Activated naive CD4-positive, alpha-beta T cell treated with anti-CD3 and anti-CD28 coated beads, Interleukin-2, amount 50 U/mL, for 24 hours (primary cell): ENCODE results near the gene MSTO1.
"Not testable (repeated sequence)": the region's sequence is repeated elsewhere in the genome, so short reads cannot be mapped to it uniquely, and the experiment has no call there.

Experiments used
- H3K27ac Mint-ChIP-seq: one replicate; pipeline ENCODE4 v1.8.0; 2021; ENCODE audit warnings: mild to moderate bottlenecking, mixed read lengths
- H3K27me3 Mint-ChIP-seq: one replicate; pipeline ENCODE4 v1.8.0; 2021; ENCODE audit warnings: mixed read lengths
- H3K36me3 Mint-ChIP-seq: one replicate; pipeline ENCODE4 v1.8.0; 2021; ENCODE audit warnings: mixed read lengths
- H3K4me1 Mint-ChIP-seq: one replicate; pipeline ENCODE4 v1.8.0; 2021; ENCODE audit warnings: mixed read lengths
- H3K4me3 Mint-ChIP-seq: one replicate; pipeline ENCODE4 v1.8.0; 2021; ENCODE audit warnings: mild to moderate bottlenecking, mixed read lengths
- H3K9me3 Mint-ChIP-seq: one replicate; pipeline ENCODE4 v1.8.0; 2021; ENCODE audit warnings: mixed read lengths

MSTO1 gene

GRCh38 chr1:155609515-155610256, at the start of gene MSTO1:
Gene MSTO1, plus strand, starts transcription at chr1:155610218. Its CDS starts 31 bp downstream, at chr1:155610249.
- peaks cover 9% of the 10 kb centered on the region for H3K4me1 Mint-ChIP-seq
- peak within 1 kb of the TSS; percentile 95 for H3K27ac Mint-ChIP-seq
- no peaks in the 10 kb centered on the region for H3K9me3 Mint-ChIP-seq
- peaks cover 9% of the 10 kb centered on the region for H3K36me3 Mint-ChIP-seq
- H3K4me3 Mint-ChIP-seq: peak within 1 kb of the TSS; percentile 93
- H3K27me3 Mint-ChIP-seq: no peaks in the 10 kb centered on the region

DNA sequence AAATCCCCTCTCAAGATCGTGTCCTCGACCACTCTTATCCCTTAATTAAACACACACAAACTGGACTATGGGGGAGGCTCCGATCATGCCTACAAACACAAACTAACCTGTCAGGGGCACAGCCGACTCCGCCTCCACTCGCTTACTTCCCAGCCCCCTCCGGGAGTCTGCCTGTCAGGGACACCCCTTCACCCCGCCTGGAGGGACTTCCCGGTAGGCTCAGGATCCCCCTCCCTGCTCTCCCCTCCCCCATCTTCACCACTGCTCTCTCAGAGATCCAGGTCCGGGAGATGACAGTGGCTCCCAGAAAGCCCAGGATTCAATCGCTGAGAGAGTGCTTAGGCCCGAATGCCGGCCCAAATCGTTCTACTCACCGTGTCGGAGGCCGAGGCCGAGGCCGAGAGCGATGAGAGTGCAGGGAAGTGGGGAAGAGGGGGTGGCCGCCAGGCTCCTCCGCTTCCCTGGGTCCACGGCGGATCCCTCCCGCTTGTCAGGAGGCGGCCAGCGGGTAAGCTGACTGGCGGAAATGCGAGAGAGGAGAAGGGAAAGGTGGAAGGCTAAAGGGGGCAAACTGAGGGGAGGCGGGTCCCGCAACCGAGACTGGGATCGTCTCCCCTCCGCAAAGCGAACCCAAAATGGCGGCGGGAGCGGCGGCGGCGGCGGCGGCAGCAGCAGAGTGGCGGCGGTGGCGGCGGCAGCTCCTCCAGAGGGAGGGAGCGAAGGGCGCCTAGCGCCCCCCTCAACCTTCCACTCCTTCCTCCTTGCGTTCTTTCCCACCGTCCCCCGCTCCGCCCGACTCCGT, 48.0 kb upstream of the MSTO1 start:
- not testable (repeated sequence) for H3K9me3 Mint-ChIP-seq, H3K36me3 Mint-ChIP-seq, H3K27me3 Mint-ChIP-seq
- H3K4me3 Mint-ChIP-seq: peak overlapping the region; percentile 99
- H3K4me1 Mint-ChIP-seq: peaks cover 50% of the 10 kb centered on the region
- peak overlapping the region; percentile 98 for H3K27ac Mint-ChIP-seq

DNA sequence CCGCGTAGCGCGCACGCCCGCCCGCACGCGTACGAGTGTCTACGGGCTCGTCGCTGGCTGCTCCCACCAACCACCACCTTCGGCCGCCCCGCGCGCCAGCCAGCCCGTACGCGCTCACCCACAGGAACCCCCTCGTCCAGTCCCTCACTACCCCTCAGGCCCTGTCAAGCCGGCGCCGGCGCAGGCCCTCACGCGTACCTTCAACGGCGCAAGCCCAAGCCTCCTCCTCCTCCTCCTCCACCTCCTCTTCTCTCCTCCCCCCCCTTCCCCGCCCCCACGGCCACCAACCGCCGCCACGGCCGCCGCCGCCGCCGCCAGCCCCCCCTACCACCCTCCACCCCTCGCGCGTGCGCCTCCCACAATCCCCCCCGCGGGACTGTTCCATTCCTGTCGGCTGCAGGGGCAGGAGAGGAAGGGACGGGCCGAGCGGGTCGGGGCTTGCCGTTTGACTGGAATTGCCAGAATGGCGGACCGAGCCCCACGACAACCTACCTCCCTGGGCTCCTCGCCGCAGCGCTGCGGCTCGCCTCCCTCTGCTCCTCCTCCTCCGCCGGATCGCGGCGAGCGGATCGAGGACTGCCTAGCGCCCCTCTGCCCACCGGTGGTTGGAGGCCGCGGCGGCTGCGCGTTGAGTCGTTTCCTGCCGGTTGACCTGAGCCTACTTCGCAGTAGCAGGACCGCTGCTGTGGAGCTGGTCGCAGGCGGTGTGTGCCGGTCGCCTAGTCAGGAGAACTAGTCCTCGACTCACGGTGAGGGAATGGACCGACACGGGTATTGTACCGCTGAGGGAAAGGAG, 47.2 kb upstream of the MSTO1 start, which contains the start of gene ASH1L:
TSS of gene ASH1L (minus strand) at position 223 of the 796 bp plus-strand sequence. CDS start 41,284 bp downstream, outside the sequence.
- Mint-ChIP-seq H3K9me3 (no peaks in the 10 kb centered on the region), H3K36me3 (no peaks in the 10 kb centered on the region), H3K27ac (peak within 1 kb of the TSS; percentile 99), H3K4me1 (peaks cover 47% of the 10 kb centered on the region), H3K27me3 (no peaks in the 10 kb centered on the region), H3K4me3 (peak within 1 kb of the TSS; percentile 99)

DNA sequence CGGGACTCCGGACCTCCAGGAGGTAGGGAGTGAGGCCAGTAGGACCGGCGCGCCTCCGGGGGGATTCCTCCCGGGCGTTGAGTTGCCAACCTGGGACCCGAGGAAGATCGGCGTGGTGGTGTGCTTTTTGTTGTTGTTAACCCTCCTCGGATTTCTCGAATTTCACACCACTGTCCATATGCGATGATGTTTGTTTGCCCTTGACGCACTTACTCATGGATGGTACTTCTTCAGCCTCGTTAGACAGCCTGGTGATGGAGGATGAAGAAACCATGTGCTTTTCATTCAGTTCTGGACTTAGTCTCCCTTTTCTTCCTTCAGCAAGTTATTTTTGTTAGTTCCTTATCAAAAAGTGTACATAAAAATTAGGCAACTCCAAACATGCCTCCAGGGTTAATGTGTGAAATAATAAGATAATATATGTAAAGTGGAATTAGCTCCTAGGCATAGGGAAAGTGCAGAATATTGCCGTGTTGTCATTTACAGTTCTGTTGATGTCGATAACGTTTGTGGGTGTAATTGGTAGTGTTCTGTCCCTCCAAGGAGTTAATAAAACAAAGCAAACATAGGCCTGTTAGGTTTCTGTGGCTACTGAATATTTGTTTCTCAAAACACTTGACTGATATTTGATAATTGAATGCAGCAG, 46.5 kb upstream of the MSTO1 start:
- not testable (repeated sequence) for H3K9me3 Mint-ChIP-seq
- peak overlapping the region; percentile 99 for H3K27ac Mint-ChIP-seq
- peaks cover 42% of the 10 kb centered on the region for H3K4me1 Mint-ChIP-seq

GRCh38 chr1:155569988-155570592, 39.9 kb upstream of the MSTO1 start:
- Mint-ChIP-seq H3K36me3 (peaks cover 2% of the 10 kb centered on the region), H3K4me3 (no peak overlapping the region), H3K4me1 (peaks cover 36% of the 10 kb centered on the region), H3K27me3 (no peaks in the 10 kb centered on the region), H3K9me3 (no peaks in the 10 kb centered on the region), H3K27ac (no peak overlapping the region)

More for the DNA sequence above, 46.5 kb upstream of the MSTO1 start:
- H3K36me3 Mint-ChIP-seq, H3K27me3 Mint-ChIP-seq: not testable (repeated sequence)
- H3K4me3 Mint-ChIP-seq: peak overlapping the region; percentile 99

DNA sequence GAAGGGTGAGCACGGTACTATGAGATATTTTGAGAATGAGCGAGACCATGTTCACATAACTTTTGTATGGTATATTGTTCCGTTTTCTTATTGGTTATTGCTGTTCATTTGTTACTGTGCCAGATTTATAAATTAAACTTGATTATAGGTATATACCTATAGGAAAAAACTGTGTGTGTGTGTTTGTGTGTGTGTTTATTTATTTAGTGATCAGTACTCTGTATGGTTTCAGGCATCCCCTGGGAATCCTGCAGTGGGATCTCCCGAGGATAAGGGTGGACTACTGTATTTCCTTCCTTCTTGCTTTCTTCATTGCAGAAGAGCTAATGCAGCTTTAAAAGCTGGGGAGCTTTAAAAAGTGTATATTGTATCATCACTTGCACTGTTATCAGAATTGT, 39.4 kb upstream of the MSTO1 start:
- no peak overlapping the region for H3K4me3 Mint-ChIP-seq
- H3K27ac Mint-ChIP-seq: no peak overlapping the region
- H3K4me1 Mint-ChIP-seq: peaks cover 35% of the 10 kb centered on the region
- no peaks in the 10 kb centered on the region for H3K9me3 Mint-ChIP-seq
- no peaks in the 10 kb centered on the region for H3K27me3 Mint-ChIP-seq
- H3K36me3 Mint-ChIP-seq: peaks cover 2% of the 10 kb centered on the region

GRCh38 chr1:155574077-155574476, 35.9 kb upstream of the MSTO1 start:
- no peaks in the 10 kb centered on the region for H3K9me3 Mint-ChIP-seq
- peaks cover 27% of the 10 kb centered on the region for H3K4me1 Mint-ChIP-seq
- no peak overlapping the region for H3K4me3 Mint-ChIP-seq
- no peaks in the 10 kb centered on the region for H3K27me3 Mint-ChIP-seq
- H3K36me3 Mint-ChIP-seq: peaks cover 2% of the 10 kb centered on the region
- no peak overlapping the region for H3K27ac Mint-ChIP-seq

- H3K27ac Mint-ChIP-seq, H3K27me3 Mint-ChIP-seq, H3K9me3 Mint-ChIP-seq, H3K4me3 Mint-ChIP-seq, H3K36me3 Mint-ChIP-seq: not testable (repeated sequence)
- H3K4me1 Mint-ChIP-seq: peaks cover 15% of the 10 kb centered on the region
Measured at GRCh38 chr1:155575608-155576007, 34.4 kb upstream of the MSTO1 start.

DNA sequence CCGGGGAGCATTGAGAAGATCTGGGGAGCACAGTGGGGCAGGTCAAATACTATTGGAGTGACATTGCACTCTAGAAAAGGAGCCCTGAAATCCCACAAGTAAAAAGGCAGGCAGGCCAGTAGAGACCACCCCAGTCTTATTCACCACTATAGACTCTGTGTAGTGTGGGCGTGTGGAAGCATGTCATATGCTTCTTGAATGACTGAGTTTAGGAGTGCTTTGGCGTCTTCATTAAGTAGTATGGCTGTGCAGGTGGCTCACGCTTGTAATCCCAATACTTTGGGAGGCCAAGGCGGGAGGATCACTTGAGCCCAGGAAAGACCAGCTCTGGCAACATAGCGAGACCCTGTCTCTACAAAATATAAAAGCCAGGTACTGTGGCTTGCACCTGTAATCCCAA, 26.2 kb upstream of the MSTO1 start:
- not testable (repeated sequence) for H3K36me3 Mint-ChIP-seq, H3K9me3 Mint-ChIP-seq, H3K27ac Mint-ChIP-seq, H3K4me3 Mint-ChIP-seq, H3K4me1 Mint-ChIP-seq, H3K27me3 Mint-ChIP-seq

DNA sequence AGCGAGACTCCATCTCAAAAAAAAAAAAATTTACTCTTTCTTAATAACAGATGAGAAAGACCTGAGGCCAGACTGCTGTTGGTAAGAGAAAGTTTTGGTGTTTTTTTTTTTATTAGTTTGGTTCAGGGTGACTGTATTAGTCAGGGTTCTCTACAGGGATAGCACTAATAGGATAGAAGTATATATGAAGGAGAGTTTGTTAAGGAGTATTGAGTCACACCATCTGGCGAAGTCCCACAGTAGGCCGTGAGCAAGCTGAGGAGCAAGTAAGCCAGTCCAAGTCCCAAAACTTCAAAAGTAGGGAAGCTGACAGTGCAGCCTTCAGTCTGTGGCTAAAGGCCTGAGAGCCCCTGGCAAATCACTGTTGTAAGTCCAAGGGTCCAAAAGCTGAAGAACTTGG, 20.7 kb upstream of the MSTO1 start:
- H3K27ac Mint-ChIP-seq, H3K27me3 Mint-ChIP-seq, H3K36me3 Mint-ChIP-seq, H3K9me3 Mint-ChIP-seq, H3K4me1 Mint-ChIP-seq, H3K4me3 Mint-ChIP-seq: not testable (repeated sequence)

GRCh38 chr1:155590516-155591247, 19.3 kb upstream of the MSTO1 start:
- not testable (repeated sequence) for H3K36me3 Mint-ChIP-seq, H3K27me3 Mint-ChIP-seq, H3K27ac Mint-ChIP-seq

DNA sequence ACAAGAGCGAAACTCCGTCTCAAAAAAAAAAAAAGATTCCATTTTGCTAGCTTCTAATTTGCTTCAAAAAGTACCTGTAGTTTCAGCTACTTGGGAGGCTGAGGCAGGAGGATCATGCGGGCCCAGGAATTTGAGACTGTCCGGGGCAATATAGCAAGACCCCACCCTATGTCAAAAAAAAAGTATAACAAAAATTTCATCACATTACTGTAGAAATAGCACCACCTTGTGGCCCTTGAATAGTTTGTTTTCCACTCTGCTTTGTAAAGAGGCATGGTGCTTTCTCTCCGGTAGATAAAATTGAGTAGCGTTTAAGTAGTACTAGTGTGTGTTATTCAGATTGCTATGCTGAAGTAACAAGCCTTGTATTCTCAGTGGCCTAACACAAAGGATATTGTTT, 18.2 kb upstream of the MSTO1 start:
- Mint-ChIP-seq H3K27me3 (no peaks in the 10 kb centered on the region), H3K36me3 (no peaks in the 10 kb centered on the region), H3K9me3 (no peaks in the 10 kb centered on the region), H3K4me3 (no peak overlapping the region), H3K27ac (no peak overlapping the region), H3K4me1 (no peaks in the 10 kb centered on the region)

More at GRCh38 chr1:155590516-155591247, 19.3 kb upstream of the MSTO1 start:
- H3K4me3 Mint-ChIP-seq, H3K4me1 Mint-ChIP-seq, H3K9me3 Mint-ChIP-seq: not testable (repeated sequence)

DNA sequence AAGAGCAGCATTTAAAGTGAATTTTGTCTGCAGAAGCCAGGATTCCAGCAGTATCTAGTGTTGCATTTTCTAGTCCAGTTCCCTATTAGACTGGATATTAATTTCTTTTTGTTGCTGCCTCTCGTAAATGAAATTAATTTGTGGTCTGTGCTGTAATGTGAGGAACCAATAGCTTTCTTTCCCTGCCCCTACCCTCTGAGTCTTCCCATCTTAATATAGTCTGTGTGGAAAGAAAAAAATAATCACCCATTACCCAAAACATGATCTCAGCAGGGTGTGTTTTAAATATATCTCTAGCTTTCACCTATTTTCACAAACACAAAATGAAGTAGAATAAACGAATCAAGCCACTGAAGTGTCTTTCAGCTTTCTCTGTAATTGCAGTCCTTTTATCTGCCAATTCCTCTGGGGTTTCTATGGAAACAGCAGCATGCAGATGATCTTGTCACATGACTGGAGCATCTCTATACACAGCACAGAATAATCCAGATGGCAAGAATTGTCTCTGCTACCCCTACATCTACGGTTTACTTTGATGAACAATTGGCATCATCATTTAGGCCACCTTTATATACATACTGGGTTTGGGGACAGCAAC, 14.0 kb upstream of the MSTO1 start:
- peaks cover 12% of the 10 kb centered on the region for H3K4me1 Mint-ChIP-seq
- not testable (repeated sequence) for H3K4me3 Mint-ChIP-seq, H3K9me3 Mint-ChIP-seq, H3K27ac Mint-ChIP-seq, H3K36me3 Mint-ChIP-seq, H3K27me3 Mint-ChIP-seq

DNA sequence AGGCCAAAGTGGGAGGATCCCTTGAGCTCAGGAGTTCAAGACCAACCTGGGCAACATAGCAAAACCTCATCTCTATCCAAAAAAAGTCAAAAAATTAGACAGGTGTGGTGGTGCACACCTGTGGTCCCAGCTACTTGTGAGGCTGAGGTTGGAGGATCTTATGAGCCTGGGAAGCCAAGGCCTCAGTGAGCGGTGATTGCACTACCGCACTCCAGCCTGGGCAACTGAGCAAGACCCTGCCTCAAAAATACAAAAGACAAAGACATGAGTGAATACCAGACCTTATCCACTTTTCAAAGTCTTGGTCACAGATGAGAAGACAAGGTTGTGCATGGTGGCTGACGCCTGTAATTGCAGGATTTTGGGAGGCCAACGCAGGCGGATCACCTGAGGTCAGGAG, 13.2 kb upstream of the MSTO1 start:
- H3K27me3 Mint-ChIP-seq: no peaks in the 10 kb centered on the region
- H3K36me3 Mint-ChIP-seq: no peaks in the 10 kb centered on the region
- peaks cover 12% of the 10 kb centered on the region for H3K4me1 Mint-ChIP-seq
- H3K27ac Mint-ChIP-seq: no peak overlapping the region
- H3K4me3 Mint-ChIP-seq: no peak overlapping the region
- no peaks in the 10 kb centered on the region for H3K9me3 Mint-ChIP-seq
